ENCODE measurements around the gene CCND1.

- no peak for TF ChIP-seq POLR2A (IDR thresholded peaks at IDR 0.05)
- no peak for TF ChIP-seq CTCF (IDR thresholded peaks at IDR 0.05)
These were observed 58.3 kb downstream of the CCND1 start for GRCh38 chr11:69699213-69699612.

Data from right lobe of liver (tissue), 4 donors.